GM19043 (cell line): ENCODE data around the gene ZNF688.

ENCODE experiments used
- ATAC-seq: cut with Tn5 transposase; IDR thresholded peaks from one replicate; pipeline ENCODE4 v1.9.1; 2021; ENCODE audit warnings: low read depth; ENCODE audit not compliant: unreplicated experiment

Gene ZNF688

DNA sequence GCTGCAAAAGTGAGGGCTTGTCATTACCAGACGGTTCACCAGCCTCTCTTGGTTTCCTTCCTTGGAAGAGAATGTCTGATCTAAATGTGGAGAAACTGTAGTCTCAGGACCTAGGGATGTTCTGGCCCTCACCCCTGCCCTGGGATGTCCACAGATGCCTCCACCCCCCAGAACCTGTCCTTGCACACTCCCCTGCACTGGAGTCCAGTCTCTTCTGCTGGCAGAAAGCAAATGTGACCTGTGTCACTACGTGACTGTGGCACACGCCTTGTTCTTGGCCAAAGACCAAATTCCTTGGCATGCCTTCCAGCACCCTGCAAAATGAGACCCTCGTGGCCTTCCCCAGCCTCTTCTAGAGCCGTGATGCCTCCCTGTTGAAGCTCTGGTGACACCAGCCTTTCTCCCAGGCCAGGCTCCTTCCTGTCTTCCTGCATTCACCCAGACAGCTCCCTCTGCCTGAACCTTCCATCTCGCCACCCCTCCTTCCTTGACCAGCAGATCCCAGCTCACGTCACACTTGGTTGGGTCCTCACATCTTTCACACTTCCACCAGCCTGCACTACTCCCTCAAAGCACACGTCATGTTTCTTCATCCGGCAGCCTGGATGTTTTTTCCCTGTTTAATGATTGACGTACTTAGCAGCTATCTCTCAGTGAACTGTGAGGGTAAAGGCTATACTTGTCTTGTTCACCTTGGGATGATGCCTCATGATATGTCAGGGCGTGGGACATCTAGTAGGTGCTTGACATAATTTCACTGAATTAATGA is 49.5 kb downstream of the ZNF688 start:
- ATAC-seq, result no peak

DNA sequence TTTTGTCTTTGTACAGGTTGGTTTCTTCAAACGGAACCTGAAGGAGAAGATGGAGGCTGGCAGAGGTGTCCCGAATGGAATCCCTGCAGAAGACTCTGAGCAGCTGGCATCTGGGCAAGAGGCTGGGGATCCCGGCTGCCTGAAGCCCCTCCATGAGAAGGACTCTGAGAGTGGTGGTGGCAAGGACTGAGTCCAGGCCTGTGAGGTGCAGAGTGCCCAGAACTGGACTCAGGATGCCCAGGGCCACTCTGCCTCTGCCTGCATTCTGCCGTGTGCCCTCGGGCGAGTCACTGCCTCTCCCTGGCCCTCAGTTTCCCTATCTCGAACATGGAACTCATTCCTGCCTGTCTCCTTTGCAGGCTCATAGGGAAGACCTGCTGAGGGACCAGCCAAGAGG is 50.0 kb downstream of the ZNF688 start:
- no peak for ATAC-seq
